ENCODE data around the gene JHY.
A peak's percentile ranks its signal among the peaks of the same experiment; 100 is the strongest.

JHY gene

DNA sequence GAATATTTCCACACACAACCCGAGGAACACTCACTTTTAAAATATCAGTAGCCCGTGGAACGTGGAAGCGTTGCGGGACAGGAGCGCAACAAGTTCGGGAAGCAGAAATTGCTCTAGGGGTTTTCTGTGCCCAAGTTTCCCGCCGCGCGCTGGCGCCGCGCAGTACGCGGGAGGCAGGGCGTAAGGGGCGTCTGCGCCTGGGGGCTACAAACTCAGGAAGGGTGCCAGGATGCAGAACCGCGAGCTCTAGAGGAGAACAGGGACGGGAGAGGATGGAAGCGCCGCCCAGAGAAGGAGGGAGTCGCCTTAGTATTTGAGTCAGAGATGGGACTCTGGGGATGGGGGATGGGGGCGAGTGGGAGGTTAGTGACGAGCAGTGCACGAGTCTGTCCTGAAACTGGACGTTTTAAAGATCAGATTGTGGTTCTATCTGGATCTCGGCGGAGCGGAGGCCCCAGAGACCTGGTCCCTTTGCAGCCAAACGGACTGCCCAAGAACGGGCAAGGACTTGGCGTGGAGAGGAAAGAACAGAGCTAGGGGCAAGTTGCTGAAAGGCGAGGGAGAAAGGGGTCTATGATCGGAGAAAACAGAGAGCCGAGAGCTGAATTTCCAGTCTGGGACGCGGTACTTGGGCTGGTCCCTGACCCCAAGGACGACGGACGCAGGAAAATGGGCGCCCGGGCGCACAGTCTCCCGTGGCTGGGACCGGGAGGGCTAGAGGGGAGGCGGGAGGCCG lies 94.3 kb downstream of the JHY start:
- no peak for DNase-seq (ENCODE audit: low read depth)
- TF ChIP-seq, protein P1, sequence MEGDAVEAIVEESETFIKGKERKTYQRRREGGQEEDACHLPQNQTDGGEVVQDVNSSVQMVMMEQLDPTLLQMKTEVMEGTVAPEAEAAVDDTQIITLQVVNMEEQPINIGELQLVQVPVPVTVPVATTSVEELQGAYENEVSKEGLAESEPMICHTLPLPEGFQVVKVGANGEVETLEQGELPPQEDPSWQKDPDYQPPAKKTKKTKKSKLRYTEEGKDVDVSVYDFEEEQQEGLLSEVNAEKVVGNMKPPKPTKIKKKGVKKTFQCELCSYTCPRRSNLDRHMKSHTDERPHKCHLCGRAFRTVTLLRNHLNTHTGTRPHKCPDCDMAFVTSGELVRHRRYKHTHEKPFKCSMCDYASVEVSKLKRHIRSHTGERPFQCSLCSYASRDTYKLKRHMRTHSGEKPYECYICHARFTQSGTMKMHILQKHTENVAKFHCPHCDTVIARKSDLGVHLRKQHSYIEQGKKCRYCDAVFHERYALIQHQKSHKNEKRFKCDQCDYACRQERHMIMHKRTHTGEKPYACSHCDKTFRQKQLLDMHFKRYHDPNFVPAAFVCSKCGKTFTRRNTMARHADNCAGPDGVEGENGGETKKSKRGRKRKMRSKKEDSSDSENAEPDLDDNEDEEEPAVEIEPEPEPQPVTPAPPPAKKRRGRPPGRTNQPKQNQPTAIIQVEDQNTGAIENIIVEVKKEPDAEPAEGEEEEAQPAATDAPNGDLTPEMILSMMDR (conservative IDR thresholded peaks at IDR 0.05; ENCODE audit: low read depth, low read length), result no peak
- peak overlapping the region; percentile 6 for H3K4me3 ChIP-seq (ENCODE audit: low read length)

DNA sequence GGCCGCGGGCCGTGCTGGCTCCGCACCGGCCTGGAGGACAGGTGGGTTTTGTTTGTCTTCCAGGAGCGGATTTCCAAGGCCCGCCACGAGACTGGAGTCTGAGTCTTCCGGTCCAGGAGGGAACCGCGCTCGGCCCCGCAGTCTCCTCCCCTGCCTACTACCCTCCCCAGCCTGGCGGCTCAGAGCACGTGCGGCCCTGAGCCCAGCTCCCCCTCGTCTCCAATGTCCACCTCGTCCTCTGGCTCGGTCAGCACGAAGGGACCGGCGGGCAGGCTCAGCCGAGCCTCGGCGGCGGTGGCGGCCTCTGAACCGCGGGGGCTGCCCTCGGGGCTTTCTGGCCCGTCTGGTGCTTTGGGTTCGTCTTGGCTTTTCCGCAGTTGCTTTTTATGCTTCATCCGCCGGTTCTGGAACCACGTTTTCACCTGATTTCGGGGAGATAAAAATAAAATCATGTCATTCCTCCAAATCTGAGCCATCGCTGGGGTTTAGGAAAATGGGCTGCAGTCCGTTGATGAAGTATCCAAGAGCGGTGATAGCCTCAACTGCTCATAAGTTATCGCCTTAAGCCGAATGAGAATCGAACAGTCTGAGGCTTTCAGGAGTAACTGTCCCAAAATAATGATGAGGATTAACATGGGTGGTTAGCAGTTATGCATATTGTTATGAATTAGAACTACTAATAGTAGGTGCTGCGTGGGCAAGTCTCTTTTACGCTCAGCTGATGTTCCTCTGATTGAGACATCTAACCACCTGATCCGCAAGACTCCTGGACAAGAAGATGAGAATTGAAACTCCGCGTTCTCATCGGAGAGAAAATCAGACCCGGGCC lies 95.1 kb downstream of the JHY start:
- DNase-seq (ENCODE audit: low read depth), result no peak
- TF ChIP-seq, protein P1 (conservative IDR thresholded peaks at IDR 0.05; ENCODE audit: low read depth, low read length), result no peak
- no peak overlapping the region for H3K4me3 ChIP-seq (ENCODE audit: low read length)

DNA sequence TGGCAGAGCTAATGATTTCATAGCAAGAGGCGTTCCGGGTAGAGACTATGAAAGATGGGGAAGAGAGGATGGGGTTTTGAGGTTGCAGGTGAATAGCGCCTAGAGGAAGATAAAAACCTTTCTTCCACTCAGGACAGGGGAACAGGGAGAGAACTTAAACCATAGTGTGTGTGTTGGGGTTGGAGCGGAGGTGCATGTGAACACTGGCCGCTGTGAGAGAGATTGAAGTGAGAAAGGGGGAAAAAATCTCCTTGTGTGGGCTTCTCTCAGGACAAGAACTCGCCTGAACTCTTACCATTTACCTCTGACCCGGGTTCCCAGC lies 95.7 kb downstream of the JHY start:
- no peak overlapping the region for H3K4me3 ChIP-seq (ENCODE audit: low read length)
- TF ChIP-seq, protein P1 (conservative IDR thresholded peaks at IDR 0.05; ENCODE audit: low read depth, low read length), result no peak

DNA sequence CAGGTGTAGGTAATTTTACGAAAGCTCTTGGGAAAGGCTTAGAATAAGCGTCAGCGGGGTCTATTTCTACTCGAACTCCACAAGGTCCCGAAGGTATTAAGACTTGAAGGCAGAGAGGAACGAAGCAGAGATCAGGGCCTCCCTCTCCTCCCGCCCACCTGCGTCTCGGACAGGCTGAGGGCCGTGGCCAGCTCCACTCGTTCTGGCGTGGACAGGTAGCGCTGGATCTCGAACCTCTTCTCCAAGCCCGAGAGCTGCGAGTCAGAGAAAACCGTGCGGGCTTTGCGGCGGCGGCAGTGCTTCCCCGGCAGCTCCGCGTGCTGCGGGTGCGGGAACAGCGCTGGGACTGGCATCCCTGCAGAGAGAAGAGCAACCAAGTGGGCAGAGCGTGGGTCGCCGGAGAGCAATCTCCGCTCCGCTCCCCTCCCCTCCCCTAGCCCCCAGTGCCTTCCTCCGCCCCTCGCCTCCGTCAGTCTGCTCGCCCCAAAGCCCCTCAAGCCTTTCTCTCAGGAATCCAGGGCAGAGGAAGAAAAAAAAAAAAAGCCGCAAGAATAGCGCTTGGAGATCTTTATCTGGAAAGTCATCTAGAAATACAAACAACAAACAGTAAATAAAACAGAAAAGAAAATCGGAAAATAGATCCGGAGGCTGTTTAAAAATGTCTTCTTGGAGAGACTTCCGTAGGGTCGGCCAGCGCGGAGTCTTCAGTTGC lies 96.7 kb downstream of the JHY start:
- TF ChIP-seq, protein P1 (conservative IDR thresholded peaks at IDR 0.05; ENCODE audit: low read depth, low read length), result no peak
- no peak for DNase-seq (ENCODE audit: low read depth)
- H3K4me3 ChIP-seq (ENCODE audit: low read length), result no peak overlapping the region

More for the DNA sequence above, 95.7 kb downstream of the JHY start:
- no peak for DNase-seq (ENCODE audit: low read depth)

DNA sequence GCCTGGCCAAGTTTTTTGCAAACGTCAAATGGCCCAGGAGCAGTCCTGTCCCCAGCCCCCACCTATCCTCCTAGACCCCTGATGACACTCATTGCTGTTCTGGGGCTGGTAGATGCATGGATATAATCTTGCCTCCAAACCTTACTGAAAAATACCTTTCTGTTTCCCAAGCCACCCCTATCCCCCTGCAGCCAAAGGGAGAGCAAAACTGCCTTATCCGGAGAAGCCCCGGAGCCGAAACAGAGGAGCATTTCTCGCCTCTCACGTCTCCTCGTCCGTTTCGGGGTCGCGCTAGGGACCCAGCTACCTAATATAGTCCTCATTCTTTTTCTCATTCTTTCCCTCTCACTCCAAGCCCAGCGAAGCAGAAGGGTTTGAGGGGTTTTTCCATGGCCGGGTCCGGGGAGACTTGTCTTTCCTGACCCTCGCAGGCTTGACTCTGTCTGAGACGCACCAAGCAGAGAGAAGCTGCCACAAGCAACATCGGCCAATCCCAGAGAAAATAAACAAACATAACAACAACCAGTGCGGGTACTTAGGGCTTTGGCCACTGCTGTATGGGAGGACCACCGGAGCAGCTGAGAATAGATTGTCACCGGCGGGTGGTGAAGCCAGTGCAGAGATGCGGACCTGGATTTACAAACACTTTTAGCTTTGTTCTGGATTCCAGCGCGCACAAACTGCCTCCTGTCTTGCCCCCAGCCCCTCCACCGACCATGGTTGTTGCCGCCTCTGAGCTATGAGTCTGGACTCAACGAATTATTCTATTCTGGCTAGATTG lies 97.4 kb downstream of the JHY start:
- H3K4me3 ChIP-seq (ENCODE audit: low read length), result no peak overlapping the region
- TF ChIP-seq, protein P1 (conservative IDR thresholded peaks at IDR 0.05; ENCODE audit: low read depth, low read length), result no peak
- DNase-seq (ENCODE audit: low read depth), result no peak

DNA sequence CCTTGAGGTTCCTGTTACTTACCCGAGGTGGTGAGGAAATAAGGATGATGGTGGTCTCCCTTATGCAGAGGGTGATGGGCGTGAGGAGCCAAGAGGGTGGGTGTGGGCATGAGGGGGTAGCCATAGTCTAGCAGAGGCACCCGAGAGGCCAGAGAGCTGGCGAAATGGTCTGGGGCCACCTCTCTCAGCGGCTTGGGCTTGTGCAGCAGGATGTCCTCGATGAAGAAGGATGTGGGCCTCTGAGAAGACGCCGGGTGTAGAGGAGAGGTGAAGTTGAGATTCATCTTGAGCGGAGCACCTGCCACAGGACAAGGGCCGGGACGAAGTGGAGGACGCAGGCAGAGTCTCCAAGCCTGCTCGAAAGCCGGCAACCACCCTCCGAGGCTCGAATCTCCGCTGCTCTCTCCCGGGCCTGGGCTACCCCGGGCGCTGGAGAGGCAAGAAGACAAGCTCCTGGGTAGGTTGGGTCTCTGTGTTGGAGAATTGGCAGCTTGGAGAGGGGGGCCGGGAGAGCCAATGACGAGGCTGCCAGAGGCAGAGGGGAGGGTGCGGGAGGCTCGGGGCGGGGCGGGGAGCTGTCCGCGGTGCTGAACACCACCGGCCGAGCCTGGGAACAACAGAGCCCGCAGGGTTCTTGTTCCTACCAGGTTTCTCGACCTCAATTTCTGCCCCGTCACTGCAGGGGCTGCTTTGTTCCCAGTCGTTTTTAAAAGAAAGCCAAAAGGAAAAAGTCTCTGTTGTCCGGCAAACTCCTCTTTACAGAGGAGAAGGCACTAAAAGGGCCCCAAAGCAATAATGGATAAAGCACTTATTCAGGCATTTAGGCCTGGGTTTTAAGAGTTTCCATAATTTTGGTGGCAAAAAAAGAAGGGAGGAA lies 99.1 kb downstream of the JHY start, which contains the start of gene BSX:
Gene BSX (minus strand): TSS at position 447 of the 877 bp plus-strand sequence. CDS start 163 bp downstream, at position 284.
- no peak within 1 kb of the TSS for H3K4me3 ChIP-seq (ENCODE audit: low read length)
- TF ChIP-seq, protein P1 (conservative IDR thresholded peaks at IDR 0.05; ENCODE audit: low read depth, low read length), result no peak
- DNase-seq (ENCODE audit: low read depth), result peak; percentile 13
